GM18909 (cell line): ENCODE results near the gene ARFRP1.
"Not testable (repeated sequence)": the region's sequence is repeated elsewhere in the genome, so short reads cannot be mapped to it uniquely, and the experiment has no call there.

Source experiments
- ATAC-seq: cut with Tn5 transposase; IDR thresholded peaks from one replicate; pipeline ENCODE4 v1.9.1; 2021; ENCODE audit warnings: mild to moderate bottlenecking; ENCODE audit not compliant: unreplicated experiment, poor library complexity

Gene ARFRP1

GRCh38 chr20:63659370-63659769, 48.4 kb downstream of the ARFRP1 start:
- no peak for ATAC-seq

GRCh38 chr20:63658749-63659187, 49.0 kb downstream of the ARFRP1 start:
- ATAC-seq: peak; percentile 31

- ATAC-seq: peak; percentile 85
Measured at GRCh38 chr20:63657937-63658748, 49.6 kb downstream of the ARFRP1 start, which contains the start of gene RTEL1. TSS of gene RTEL1 (plus strand) at chr20:63658312. CDS start at chr20:63659403, 1,091 bp downstream.

- no peak for ATAC-seq
Measured at GRCh38 chr20:63657260-63657936, 50.4 kb downstream of the ARFRP1 start.

- ATAC-seq: no peak
Measured at GRCh38 chr20:63656451-63656850, 51.3 kb downstream of the ARFRP1 start.

GRCh38 chr20:63655249-63655648, 52.5 kb downstream of the ARFRP1 start:
- no peak for ATAC-seq

GRCh38 chr20:63653974-63654668, 53.7 kb downstream of the ARFRP1 start:
- no peak for ATAC-seq

- ATAC-seq: no peak
Measured at GRCh38 chr20:63653041-63653973, 54.5 kb downstream of the ARFRP1 start, which contains the start of gene STMN3. TSS of gene STMN3 (minus strand) at chr20:63653424. CDS start at chr20:63653345, 79 bp downstream.

GRCh38 chr20:63652192-63652980, 55.4 kb downstream of the ARFRP1 start:
- ATAC-seq: no peak

GRCh38 chr20:63651942-63652191, 55.9 kb downstream of the ARFRP1 start:
- ATAC-seq: no peak

GRCh38 chr20:63650486-63650885, 57.3 kb downstream of the ARFRP1 start:
- not testable (repeated sequence) for ATAC-seq

- no peak for ATAC-seq
Measured at GRCh38 chr20:63648895-63649589, 58.7 kb downstream of the ARFRP1 start.
